Peyer's patch (tissue), 4 donors: Measurements from ENCODE around the gene PLXNA1.

ENCODE experiments used
- POLR2A ChIP-seq, 2 donors: fragments of 450-650 bp; IDR thresholded peaks; one replicate each; pipeline ENCODE4 v1.5.1; 2017; ENCODE audit warnings: antibody characterized with exemption in 2 of 2, mild to moderate bottlenecking in 2 of 2, moderate library complexity in 2 of 2
- TF ChIP-seq, protein P1 (sequence below), 6 experiments: fragments of 450-650 bp in 4 of 6; fragments of 200-600 bp in 2 of 6; sonication (generic) in 1 of 6; IDR thresholded peaks; one replicate each; pipeline ENCODE4 v1.5.1; 2017 to 2019; ENCODE audit warnings: antibody characterized with exemption in 6 of 6, mild to moderate bottlenecking in 3 of 6, moderate library complexity in 1 of 6

DNA sequence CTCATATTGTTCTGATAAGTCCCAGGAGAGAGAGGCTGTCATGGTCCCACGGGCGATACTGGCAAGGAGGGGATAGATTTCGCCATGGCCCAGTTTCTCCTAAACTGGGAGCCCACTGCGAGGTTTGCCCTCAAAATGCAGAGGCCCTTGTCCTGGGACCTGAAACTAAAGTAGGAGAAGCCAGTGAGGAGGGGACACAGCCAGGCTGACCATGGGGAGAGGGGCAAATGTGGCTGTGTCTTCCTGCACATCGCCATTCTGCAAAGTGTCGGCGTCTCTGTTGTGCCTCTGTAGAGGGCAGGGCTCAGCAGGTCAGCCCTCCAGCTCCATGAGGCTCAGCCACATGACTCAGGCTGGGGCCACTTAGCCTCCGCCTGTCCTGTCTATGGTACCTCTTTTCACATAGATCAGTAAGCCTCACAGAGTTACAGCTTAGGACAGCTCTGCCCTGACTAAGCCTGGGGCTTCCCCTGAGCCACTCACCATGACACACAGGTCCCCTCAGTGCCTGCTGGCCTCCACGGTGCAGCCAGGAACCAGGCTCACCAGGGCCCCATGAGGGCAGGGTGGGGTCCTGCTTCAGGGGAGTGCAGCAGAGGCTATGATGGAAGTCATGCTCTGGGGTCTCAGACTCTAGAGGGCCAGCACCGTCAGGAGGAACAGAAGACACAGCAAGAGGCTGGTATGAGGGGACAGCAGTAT is 28.6 kb upstream of the PLXNA1 start:
- TF ChIP-seq, protein P1, sequence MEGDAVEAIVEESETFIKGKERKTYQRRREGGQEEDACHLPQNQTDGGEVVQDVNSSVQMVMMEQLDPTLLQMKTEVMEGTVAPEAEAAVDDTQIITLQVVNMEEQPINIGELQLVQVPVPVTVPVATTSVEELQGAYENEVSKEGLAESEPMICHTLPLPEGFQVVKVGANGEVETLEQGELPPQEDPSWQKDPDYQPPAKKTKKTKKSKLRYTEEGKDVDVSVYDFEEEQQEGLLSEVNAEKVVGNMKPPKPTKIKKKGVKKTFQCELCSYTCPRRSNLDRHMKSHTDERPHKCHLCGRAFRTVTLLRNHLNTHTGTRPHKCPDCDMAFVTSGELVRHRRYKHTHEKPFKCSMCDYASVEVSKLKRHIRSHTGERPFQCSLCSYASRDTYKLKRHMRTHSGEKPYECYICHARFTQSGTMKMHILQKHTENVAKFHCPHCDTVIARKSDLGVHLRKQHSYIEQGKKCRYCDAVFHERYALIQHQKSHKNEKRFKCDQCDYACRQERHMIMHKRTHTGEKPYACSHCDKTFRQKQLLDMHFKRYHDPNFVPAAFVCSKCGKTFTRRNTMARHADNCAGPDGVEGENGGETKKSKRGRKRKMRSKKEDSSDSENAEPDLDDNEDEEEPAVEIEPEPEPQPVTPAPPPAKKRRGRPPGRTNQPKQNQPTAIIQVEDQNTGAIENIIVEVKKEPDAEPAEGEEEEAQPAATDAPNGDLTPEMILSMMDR (IDR thresholded peaks at IDR 0.05) = no peak
- TF ChIP-seq POLR2A (IDR thresholded peaks at IDR 0.05) = no peak
